Breast epithelium (tissue), 3 donors: Measurements from ENCODE around the gene SLC44A4.

Experiments
- CTCF ChIP-seq, 3 donors: fragments of 450-650 bp; IDR thresholded peaks; one replicate each; pipeline ENCODE4 v1.5.1; 2016 to 2017; ENCODE audit warnings: antibody characterized with exemption in 3 of 3, mild to moderate bottlenecking in 3 of 3, moderate library complexity in 3 of 3
- POLR2A ChIP-seq: fragments of 450-650 bp; IDR thresholded peaks from one replicate; pipeline ENCODE4 v1.6.1; 2016; ENCODE audit warnings: antibody characterized with exemption, mild to moderate bottlenecking, moderate library complexity
- POLR2AphosphoS5 ChIP-seq, 3 donors: sonication (generic); formaldehyde crosslinking; IDR thresholded peaks; one replicate each; pipeline ENCODE4 v1.6.1; 2017; ENCODE audit warnings: antibody characterized with exemption in 3 of 3

- TF ChIP-seq CTCF (IDR thresholded peaks at IDR 0.05) (no peak), POLR2AphosphoS5 (IDR thresholded peaks at IDR 0.05) (peak; percentile 90 to 97 (median 93)), POLR2A (peak; percentile 96)
These were observed 16.2 kb downstream of the SLC44A4 start, which contains the start of gene NEU1 for GRCh38 chr6:31862344-31863235.
